Measurements from ENCODE around the gene BICC1. TPM values are rescaled to one million over a fixed set of nuclear protein-coding genes. Genes with fewer than 3 reads are reported as not detected.
"Not testable (repeated sequence)": the region's sequence is repeated elsewhere in the genome, so short reads cannot be mapped to it uniquely, and the experiment has no call there.

The BICC1 gene
- polyA plus RNA-seq, 3 donors, result 0.02 to 0.24 (median 0.14) TPM

GRCh38 chr10:58856508-58857240, 344.0 kb downstream of the BICC1 start:
- H3K27ac Mint-ChIP-seq, result no peak overlapping the region
- H3K4me2 ChIP-seq (replicated peaks; ENCODE audit: extremely low read depth, low read length, poor library complexity, severe bottlenecking), result no peak overlapping the region
- no peak overlapping the region for H2AFZ ChIP-seq (ENCODE audit: insufficient read depth, low read depth, low read length, poor library complexity, severe bottlenecking)

GRCh38 chr10:58857251-58857805, 344.7 kb downstream of the BICC1 start:
- no peak for DNase-seq
- H3K36me3 ChIP-seq (replicated peaks in 1 of 2; ENCODE audit: control insufficient read depth in 1 of 2, insufficient read depth in 2 of 2, low read length in 2 of 2), result no peaks in the 10 kb centered on the region
- TF ChIP-seq CTCF (IDR thresholded peaks at IDR 0.05), result no peak
- peaks cover 2 to 11% (median 4%) of the 10 kb centered on the region in 7 donors for H3K9me3 Mint-ChIP-seq
- no peaks in the 10 kb centered on the region for H4K20me1 ChIP-seq (ENCODE audit: insufficient read depth, low read length)
- H3K27ac ChIP-seq (ENCODE audit: low read depth in 1 of 2, low read length in 2 of 2), result no peak overlapping the region
- intact Hi-C loops (cut with micrococcal nuclease), result no loop called here
- H3K79me2 ChIP-seq (ENCODE audit: insufficient read depth, low read length), result no peaks in the 10 kb centered on the region
- no peak overlapping the region for H2AFZ ChIP-seq (ENCODE audit: insufficient read depth, low read depth, low read length, poor library complexity, severe bottlenecking)
- 100% methylated on average over 1 of the region's 3 CpGs for WGBS (ENCODE audit: insufficient coverage)
- H3K36me3 Mint-ChIP-seq, result no peaks in the 10 kb centered on the region
- no peak overlapping the region for H3K4me3 Mint-ChIP-seq
- H3K27me3 ChIP-seq (ENCODE audit: control insufficient read depth in 2 of 2, insufficient read depth in 2 of 2, low read length in 2 of 2), result no peaks in the 10 kb centered on the region
- H3K9me3 ChIP-seq (replicated peaks in 1 of 2; ENCODE audit: control insufficient read depth in 1 of 2, insufficient read depth in 1 of 2, low read length in 2 of 2), result no peaks in the 10 kb centered on the region
- H3K4me1 Mint-ChIP-seq, result no peaks in the 10 kb centered on the region
- peaks cover 0 to 5% (median 0%) of the 10 kb centered on the region in 3 donors for H3K27me3 Mint-ChIP-seq (ENCODE audit: low read depth in 3 of 3)
- H3K27ac Mint-ChIP-seq, result no peak overlapping the region
- no peaks in the 10 kb centered on the region for H3K4me1 ChIP-seq (ENCODE audit: control insufficient read depth in 1 of 2, insufficient read depth in 2 of 2, low read length in 2 of 2)
- H3K4me3 ChIP-seq (replicated peaks in 1 of 3; ENCODE audit: low read depth in 2 of 3, low read length in 3 of 3), result no peak overlapping the region
- no peak overlapping the region for H3K9ac ChIP-seq (ENCODE audit: insufficient read depth, low read length, poor library complexity, severe bottlenecking)
- no peak overlapping the region for H3K4me2 ChIP-seq (replicated peaks; ENCODE audit: extremely low read depth, low read length, poor library complexity, severe bottlenecking)

More at GRCh38 chr10:58856508-58857240, 344.0 kb downstream of the BICC1 start:
- intact Hi-C loops (cut with micrococcal nuclease), result no loop called here
- no peaks in the 10 kb centered on the region for H3K79me2 ChIP-seq (ENCODE audit: insufficient read depth, low read length)
- H3K27me3 ChIP-seq (ENCODE audit: control insufficient read depth in 2 of 2, insufficient read depth in 2 of 2, low read length in 2 of 2), result no peaks in the 10 kb centered on the region
- H4K20me1 ChIP-seq (ENCODE audit: insufficient read depth, low read length), result no peaks in the 10 kb centered on the region
- no peaks in the 10 kb centered on the region for H3K4me1 ChIP-seq (ENCODE audit: control insufficient read depth in 1 of 2, insufficient read depth in 2 of 2, low read length in 2 of 2)
- Mint-ChIP-seq H3K9me3 (peaks cover 2 to 11% (median 5%) of the 10 kb centered on the region in 7 donors), H3K36me3 (no peaks in the 10 kb centered on the region), H3K4me1 (no peaks in the 10 kb centered on the region), H3K4me3 (no peak overlapping the region), H3K27me3 (ENCODE audit: low read depth in 3 of 3) (peaks cover 0 to 5% (median 0%) of the 10 kb centered on the region in 3 donors)
- no peak overlapping the region for H3K27ac ChIP-seq (ENCODE audit: low read depth in 1 of 2, low read length in 2 of 2)
- H3K9ac ChIP-seq (ENCODE audit: insufficient read depth, low read length, poor library complexity, severe bottlenecking), result no peak overlapping the region
- no peak for TF ChIP-seq CTCF (IDR thresholded peaks at IDR 0.05)
- 91% methylated on average over 8 of the region's 9 CpGs for WGBS (ENCODE audit: insufficient coverage)
- H3K4me3 ChIP-seq (replicated peaks in 1 of 3; ENCODE audit: low read depth in 2 of 3, low read length in 3 of 3), result no peak overlapping the region
- no peaks in the 10 kb centered on the region for H3K36me3 ChIP-seq (replicated peaks in 1 of 2; ENCODE audit: control insufficient read depth in 1 of 2, insufficient read depth in 2 of 2, low read length in 2 of 2)
- no peak for DNase-seq
- no peaks in the 10 kb centered on the region for H3K9me3 ChIP-seq (replicated peaks in 1 of 2; ENCODE audit: control insufficient read depth in 1 of 2, insufficient read depth in 1 of 2, low read length in 2 of 2)

GRCh38 chr10:58858123-58858522, 345.5 kb downstream of the BICC1 start:
- H3K36me3 Mint-ChIP-seq; H3K4me3 ChIP-seq (replicated peaks in 1 of 3; ENCODE audit: low read depth in 2 of 3, low read length in 3 of 3); H3K36me3 ChIP-seq (replicated peaks in 1 of 2; ENCODE audit: control insufficient read depth in 1 of 2, insufficient read depth in 2 of 2, low read length in 2 of 2); H2AFZ ChIP-seq (ENCODE audit: insufficient read depth, low read depth, low read length, poor library complexity, severe bottlenecking); H4K20me1 ChIP-seq (ENCODE audit: insufficient read depth, low read length); intact Hi-C loops (cut with micrococcal nuclease); H3K4me2 ChIP-seq (replicated peaks; ENCODE audit: extremely low read depth, low read length, poor library complexity, severe bottlenecking); H3K4me3 Mint-ChIP-seq; H3K27ac ChIP-seq (ENCODE audit: low read depth in 1 of 2, low read length in 2 of 2); H3K27me3 ChIP-seq (ENCODE audit: control insufficient read depth in 2 of 2, insufficient read depth in 2 of 2, low read length in 2 of 2); H3K4me1 ChIP-seq (ENCODE audit: control insufficient read depth in 1 of 2, insufficient read depth in 2 of 2, low read length in 2 of 2); H3K27ac Mint-ChIP-seq; H3K4me1 Mint-ChIP-seq; DNase-seq; H3K9me3 ChIP-seq (replicated peaks in 1 of 2; ENCODE audit: control insufficient read depth in 1 of 2, insufficient read depth in 1 of 2, low read length in 2 of 2); H3K9ac ChIP-seq (ENCODE audit: insufficient read depth, low read length, poor library complexity, severe bottlenecking); H3K79me2 ChIP-seq (ENCODE audit: insufficient read depth, low read length); H3K27me3 Mint-ChIP-seq (ENCODE audit: low read depth in 3 of 3): not testable (repeated sequence)
- peaks cover 2 to 14% (median 6%) of the 10 kb centered on the region in 7 donors for H3K9me3 Mint-ChIP-seq
- 100% methylated on average over 1 of the region's 1 CpG for WGBS (ENCODE audit: insufficient coverage)
